GM12875 (cell line): ENCODE data around the gene ATOSA.

Source experiments
- H3K4me3 ChIP-seq: one replicate; pipeline ENCODE4 v1.5.1; 2011; ENCODE audit warnings: low read depth, low read length, control low read depth
- TF ChIP-seq, protein P1 (sequence below): IDR thresholded peaks from 2 replicates; pipeline ENCODE4 v1.5.1; 2011; ENCODE audit warnings: low read depth, mild to moderate bottlenecking, control low read depth, inconsistent platforms, low read length, moderate library complexity, borderline replicate concordance; ENCODE audit not compliant: insufficient read depth

Gene ATOSA

DNA sequence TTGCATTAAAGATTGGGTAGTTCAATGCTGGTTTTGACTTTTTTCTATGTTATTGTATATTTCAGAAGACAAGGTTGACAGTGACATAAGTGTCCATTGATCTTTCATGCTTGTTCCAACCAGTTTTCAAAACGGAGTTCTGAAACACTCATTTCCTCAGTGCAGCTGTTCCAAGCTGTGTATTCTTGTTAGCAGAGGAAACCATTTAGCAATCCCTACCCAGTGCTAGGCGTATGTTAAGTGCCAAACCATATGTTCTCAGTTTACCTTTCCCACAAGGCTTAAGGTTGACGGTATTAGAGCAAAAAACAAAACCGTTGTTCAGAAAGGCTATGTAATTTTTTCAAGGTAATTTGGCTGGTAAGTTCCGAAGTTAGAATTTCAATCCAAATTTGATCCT lies 9.1 kb downstream of the ATOSA start:
- TF ChIP-seq, protein P1, sequence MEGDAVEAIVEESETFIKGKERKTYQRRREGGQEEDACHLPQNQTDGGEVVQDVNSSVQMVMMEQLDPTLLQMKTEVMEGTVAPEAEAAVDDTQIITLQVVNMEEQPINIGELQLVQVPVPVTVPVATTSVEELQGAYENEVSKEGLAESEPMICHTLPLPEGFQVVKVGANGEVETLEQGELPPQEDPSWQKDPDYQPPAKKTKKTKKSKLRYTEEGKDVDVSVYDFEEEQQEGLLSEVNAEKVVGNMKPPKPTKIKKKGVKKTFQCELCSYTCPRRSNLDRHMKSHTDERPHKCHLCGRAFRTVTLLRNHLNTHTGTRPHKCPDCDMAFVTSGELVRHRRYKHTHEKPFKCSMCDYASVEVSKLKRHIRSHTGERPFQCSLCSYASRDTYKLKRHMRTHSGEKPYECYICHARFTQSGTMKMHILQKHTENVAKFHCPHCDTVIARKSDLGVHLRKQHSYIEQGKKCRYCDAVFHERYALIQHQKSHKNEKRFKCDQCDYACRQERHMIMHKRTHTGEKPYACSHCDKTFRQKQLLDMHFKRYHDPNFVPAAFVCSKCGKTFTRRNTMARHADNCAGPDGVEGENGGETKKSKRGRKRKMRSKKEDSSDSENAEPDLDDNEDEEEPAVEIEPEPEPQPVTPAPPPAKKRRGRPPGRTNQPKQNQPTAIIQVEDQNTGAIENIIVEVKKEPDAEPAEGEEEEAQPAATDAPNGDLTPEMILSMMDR, result no peak
- no peak overlapping the region for H3K4me3 ChIP-seq

DNA sequence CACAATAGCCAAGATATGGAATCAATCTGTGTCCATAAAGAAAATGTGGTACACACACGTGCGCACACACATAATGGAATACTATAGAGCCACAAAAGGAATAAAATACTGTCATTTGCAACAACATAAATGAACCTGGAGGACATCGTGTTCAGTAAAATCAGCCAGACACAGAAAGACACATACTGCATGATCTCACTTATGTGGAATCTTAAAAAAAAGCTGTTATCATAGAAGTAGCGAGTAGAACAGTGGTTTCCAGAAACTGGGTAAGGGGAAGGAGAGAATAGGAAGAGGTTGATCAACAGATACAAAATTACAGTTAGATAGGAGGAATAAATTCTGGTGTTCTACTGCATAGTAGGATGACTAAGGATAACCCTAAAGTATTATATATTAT lies 11.1 kb downstream of the ATOSA start:
- TF ChIP-seq, protein P1, result no peak
- no peak overlapping the region for H3K4me3 ChIP-seq

- TF ChIP-seq, protein P1, result no peak
- no peak overlapping the region for H3K4me3 ChIP-seq
Measured at GRCh38 chr15:52667597-52667996, 11.6 kb downstream of the ATOSA start.

DNA sequence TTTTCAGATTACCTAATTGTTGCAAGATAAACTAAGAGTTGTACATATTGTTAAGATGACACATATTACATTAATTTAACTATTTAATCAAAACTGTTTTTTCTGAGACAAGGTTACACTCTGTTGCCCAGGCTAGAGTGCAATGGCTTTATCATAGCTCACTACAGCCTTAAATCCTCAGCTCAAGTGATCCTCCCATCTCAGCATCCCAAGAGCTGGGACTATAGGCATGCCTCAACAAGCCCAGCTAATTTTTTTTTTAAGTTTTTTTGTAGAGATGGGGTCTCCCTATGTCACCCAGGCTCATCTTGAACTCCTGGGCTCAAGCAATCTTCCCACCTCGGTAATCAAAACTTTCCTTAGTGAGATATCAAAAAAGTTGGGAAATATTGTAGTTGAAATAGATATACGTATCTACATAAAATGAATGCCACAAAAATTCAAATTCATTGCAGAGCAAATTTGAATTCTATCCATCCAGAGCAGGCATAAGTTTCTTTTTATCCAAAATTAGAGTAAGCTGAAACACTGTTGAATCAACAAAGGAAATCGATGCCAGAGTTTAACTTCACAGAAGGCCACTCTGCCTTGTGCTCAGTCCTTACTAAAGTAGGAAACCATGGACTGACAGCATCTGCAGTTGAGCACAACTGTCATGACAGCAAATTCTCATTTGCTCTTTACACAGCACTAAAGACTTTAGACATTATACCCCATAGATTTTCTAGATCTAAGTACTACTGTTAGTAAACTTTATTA lies 15.5 kb downstream of the ATOSA start:
- TF ChIP-seq, protein P1, result no peak

DNA sequence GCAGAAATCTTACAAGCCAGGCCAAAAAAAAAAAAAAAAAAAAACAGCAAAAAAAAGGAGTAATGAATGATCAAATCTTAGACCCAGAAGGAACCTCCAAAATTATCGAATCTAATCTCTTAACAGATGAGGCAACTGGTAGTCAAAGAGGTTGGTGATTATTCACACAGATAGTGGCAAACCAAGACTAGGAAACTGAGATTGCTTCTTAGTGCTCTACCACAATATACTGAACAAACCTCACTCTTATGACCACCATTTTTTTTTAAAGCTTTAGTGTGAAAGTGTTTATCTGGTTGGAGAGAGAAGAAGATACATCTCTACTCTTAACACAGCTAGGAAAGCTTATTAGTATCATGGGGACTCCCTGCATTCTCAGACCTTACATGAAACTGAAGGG lies 17.3 kb downstream of the ATOSA start:
- TF ChIP-seq, protein P1, result no peak
- H3K4me3 ChIP-seq, result no peak overlapping the region

More for the DNA sequence above, 15.5 kb downstream of the ATOSA start:
- H3K4me3 ChIP-seq, result no peak overlapping the region

DNA sequence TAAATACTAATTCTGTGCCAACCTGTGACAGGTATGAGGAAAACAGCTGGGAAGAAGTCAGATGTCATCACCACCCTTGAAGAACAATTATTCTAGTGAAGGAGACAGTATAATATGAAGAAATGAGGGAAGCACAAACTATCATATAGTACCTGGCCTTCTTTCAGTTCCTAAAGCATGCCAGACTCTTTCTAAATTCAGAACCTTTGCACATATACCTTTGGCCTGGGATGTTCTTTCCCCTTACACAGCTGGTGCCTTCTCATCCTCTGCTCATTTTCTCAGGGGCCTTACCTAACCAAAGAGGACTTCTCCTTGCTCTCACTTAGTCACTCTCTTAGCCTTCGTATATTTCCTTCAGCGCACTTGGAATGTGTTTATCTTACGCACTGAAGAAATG lies 19.0 kb downstream of the ATOSA start:
- TF ChIP-seq, protein P1, result no peak
- H3K4me3 ChIP-seq, result no peak overlapping the region

- TF ChIP-seq, protein P1, result no peak
- H3K4me3 ChIP-seq, result no peak overlapping the region
Measured at GRCh38 chr15:52658955-52659354, 20.2 kb downstream of the ATOSA start.
